Measurements from ENCODE around the gene LRRC3.

Gene LRRC3

DNA sequence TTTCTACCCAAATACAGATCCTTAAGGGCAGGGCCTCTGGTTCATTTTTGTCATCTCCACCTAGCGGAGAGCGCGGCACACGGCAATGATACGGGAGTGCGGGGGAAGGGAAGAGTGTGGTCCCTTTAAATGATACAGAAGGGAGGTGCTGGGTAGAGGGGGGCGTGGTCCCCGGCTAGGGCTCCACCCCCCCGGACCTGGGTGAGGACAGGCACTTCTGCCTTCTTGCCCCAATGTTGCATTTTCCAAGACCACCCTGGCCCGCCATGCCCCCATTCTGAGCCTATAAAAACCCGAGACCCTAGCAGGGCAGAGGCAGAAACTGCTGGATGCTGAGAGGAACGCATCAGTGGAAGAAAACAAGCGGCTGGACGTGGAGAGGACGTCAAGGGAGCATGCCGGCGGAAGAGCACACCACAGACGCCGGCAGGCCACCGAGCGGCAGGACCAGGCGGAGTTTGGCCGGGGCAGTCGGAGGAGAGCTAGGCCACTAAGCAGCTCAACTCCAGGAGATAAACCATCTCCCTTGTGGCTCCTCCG is 30.0 kb downstream of the LRRC3 start:
- H3K4me3 ChIP-seq (ENCODE audit: low read length): no peak overlapping the region
- H3K9ac ChIP-seq (ENCODE audit: low read length): no peak overlapping the region
- H3K27me3 ChIP-seq (ENCODE audit: low read depth, low read length): no peaks in the 10 kb centered on the region
- no peaks in the 10 kb centered on the region for H4K20me1 ChIP-seq (ENCODE audit: insufficient read depth, low read length)
- H2AFZ ChIP-seq (ENCODE audit: low read depth, low read length): no peak overlapping the region
- TF ChIP-seq, protein P1, sequence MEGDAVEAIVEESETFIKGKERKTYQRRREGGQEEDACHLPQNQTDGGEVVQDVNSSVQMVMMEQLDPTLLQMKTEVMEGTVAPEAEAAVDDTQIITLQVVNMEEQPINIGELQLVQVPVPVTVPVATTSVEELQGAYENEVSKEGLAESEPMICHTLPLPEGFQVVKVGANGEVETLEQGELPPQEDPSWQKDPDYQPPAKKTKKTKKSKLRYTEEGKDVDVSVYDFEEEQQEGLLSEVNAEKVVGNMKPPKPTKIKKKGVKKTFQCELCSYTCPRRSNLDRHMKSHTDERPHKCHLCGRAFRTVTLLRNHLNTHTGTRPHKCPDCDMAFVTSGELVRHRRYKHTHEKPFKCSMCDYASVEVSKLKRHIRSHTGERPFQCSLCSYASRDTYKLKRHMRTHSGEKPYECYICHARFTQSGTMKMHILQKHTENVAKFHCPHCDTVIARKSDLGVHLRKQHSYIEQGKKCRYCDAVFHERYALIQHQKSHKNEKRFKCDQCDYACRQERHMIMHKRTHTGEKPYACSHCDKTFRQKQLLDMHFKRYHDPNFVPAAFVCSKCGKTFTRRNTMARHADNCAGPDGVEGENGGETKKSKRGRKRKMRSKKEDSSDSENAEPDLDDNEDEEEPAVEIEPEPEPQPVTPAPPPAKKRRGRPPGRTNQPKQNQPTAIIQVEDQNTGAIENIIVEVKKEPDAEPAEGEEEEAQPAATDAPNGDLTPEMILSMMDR (IDR thresholded peaks at IDR 0.05; ENCODE audit: low read depth, low read length): no peak
- TF ChIP-seq EZH2phosphoT487 (IDR thresholded peaks at IDR 0.05; ENCODE audit: low read depth): no peak
- H3K4me1 ChIP-seq (ENCODE audit: low read length): no peaks in the 10 kb centered on the region
- no peaks in the 10 kb centered on the region for H3K36me3 ChIP-seq (replicated peaks; ENCODE audit: low read depth, low read length)
- no peak overlapping the region for H3K4me2 ChIP-seq (ENCODE audit: low read length)
- no peaks in the 10 kb centered on the region for H3K9me3 ChIP-seq (ENCODE audit: insufficient read depth, low read length)
- no peaks in the 10 kb centered on the region for H3K79me2 ChIP-seq (ENCODE audit: low read length)
- no peak overlapping the region for H3K27ac ChIP-seq (ENCODE audit: low read length)

DNA sequence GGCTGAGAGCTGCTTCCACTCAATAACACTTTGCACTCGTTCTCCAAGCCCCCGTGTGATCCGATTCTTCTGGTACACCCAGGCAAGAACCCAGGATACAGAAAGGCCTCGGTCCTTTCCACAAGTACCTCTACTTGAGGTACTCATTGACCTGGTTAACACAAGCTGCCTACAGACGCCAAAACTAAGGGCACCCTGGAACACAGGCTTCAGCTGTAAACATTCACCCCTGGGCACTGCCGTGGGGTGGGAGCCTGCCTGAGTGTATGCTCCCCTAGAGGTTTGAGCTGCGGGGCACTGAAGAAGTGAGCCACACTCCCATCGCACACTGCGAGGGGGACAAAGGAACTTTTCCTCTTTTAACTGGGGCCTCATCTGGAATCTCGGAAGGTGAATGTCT is 30.5 kb downstream of the LRRC3 start:
- Histone ChIP-seq H3K79me2 (ENCODE audit: low read length) (no peaks in the 10 kb centered on the region), H2AFZ (ENCODE audit: low read depth, low read length) (no peak overlapping the region), H4K20me1 (ENCODE audit: insufficient read depth, low read length) (no peaks in the 10 kb centered on the region), H3K27ac (ENCODE audit: low read length) (no peak overlapping the region), H3K4me1 (ENCODE audit: low read length) (no peaks in the 10 kb centered on the region), H3K9ac (ENCODE audit: low read length) (no peak overlapping the region), H3K36me3 (replicated peaks; ENCODE audit: low read depth, low read length) (no peaks in the 10 kb centered on the region), H3K9me3 (ENCODE audit: insufficient read depth, low read length) (no peaks in the 10 kb centered on the region), H3K4me3 (ENCODE audit: low read length) (no peak overlapping the region), H3K4me2 (ENCODE audit: low read length) (no peak overlapping the region), H3K27me3 (ENCODE audit: low read depth, low read length) (no peaks in the 10 kb centered on the region)
- no peak for TF ChIP-seq EZH2phosphoT487 (IDR thresholded peaks at IDR 0.05; ENCODE audit: low read depth)
- TF ChIP-seq, protein P1 (IDR thresholded peaks at IDR 0.05; ENCODE audit: low read depth, low read length): no peak

DNA sequence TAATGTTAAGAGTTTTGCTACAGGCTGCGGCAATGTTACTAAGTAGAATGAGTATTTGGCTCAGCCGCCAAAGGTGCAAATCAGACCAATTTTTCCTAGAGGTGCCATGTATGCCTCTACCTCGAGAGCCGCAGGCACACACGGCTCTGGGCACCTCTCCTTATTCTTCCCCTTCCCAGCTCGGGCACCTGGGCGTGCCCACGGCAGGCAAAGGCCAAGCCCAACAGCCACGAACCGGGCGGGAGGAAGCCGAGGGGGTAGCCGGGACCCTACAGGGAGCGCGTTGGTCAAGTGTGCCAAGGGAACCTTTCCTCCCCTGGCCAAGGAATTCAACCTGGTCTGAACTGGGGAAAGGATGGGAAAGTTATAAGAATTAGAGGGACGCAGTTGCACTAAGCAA is 31.0 kb downstream of the LRRC3 start:
- Histone ChIP-seq H2AFZ (ENCODE audit: low read depth, low read length) (no peak overlapping the region), H3K4me2 (ENCODE audit: low read length) (no peak overlapping the region), H3K27me3 (ENCODE audit: low read depth, low read length) (no peaks in the 10 kb centered on the region), H3K9ac (ENCODE audit: low read length) (no peak overlapping the region), H4K20me1 (ENCODE audit: insufficient read depth, low read length) (no peaks in the 10 kb centered on the region), H3K9me3 (ENCODE audit: insufficient read depth, low read length) (no peaks in the 10 kb centered on the region), H3K4me1 (ENCODE audit: low read length) (no peaks in the 10 kb centered on the region), H3K79me2 (ENCODE audit: low read length) (no peaks in the 10 kb centered on the region), H3K4me3 (ENCODE audit: low read length) (no peak overlapping the region), H3K27ac (ENCODE audit: low read length) (no peak overlapping the region), H3K36me3 (replicated peaks; ENCODE audit: low read depth, low read length) (no peaks in the 10 kb centered on the region)
- TF ChIP-seq, protein P1 (IDR thresholded peaks at IDR 0.05; ENCODE audit: low read depth, low read length): no peak
- TF ChIP-seq EZH2phosphoT487 (IDR thresholded peaks at IDR 0.05; ENCODE audit: low read depth): no peak

DNA sequence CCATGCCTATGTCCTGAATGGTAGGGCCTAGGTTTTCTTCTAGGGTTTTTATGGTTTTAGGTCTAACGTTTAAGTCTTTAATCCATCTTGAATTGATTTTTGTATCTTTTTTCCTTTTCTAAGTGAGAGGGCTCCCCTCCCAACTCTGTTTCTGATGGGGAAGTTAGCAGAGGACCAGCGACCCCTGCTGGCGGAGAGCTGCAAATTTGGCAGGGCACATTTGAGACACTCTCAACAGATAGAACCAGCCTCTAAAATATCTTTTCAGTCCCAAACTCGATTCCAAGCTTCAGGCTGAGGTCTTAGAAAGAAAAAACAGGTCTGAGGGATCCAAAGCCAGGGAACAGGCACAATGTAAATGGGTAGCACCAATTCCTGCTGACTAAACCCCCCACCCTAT is 32.5 kb downstream of the LRRC3 start:
- no peaks in the 10 kb centered on the region for H3K36me3 ChIP-seq (replicated peaks; ENCODE audit: low read depth, low read length)
- no peaks in the 10 kb centered on the region for H3K4me1 ChIP-seq (ENCODE audit: low read length)
- H3K4me3 ChIP-seq (ENCODE audit: low read length): no peak overlapping the region
- no peak overlapping the region for H3K27ac ChIP-seq (ENCODE audit: low read length)
- no peaks in the 10 kb centered on the region for H3K27me3 ChIP-seq (ENCODE audit: low read depth, low read length)
- no peak overlapping the region for H3K4me2 ChIP-seq (ENCODE audit: low read length)
- no peaks in the 10 kb centered on the region for H4K20me1 ChIP-seq (ENCODE audit: insufficient read depth, low read length)
- H3K9me3 ChIP-seq (ENCODE audit: insufficient read depth, low read length): no peaks in the 10 kb centered on the region
- no peak for TF ChIP-seq EZH2phosphoT487 (IDR thresholded peaks at IDR 0.05; ENCODE audit: low read depth)
- TF ChIP-seq, protein P1 (IDR thresholded peaks at IDR 0.05; ENCODE audit: low read depth, low read length): peak; percentile 60
- no peaks in the 10 kb centered on the region for H3K79me2 ChIP-seq (ENCODE audit: low read length)
- no peak overlapping the region for H3K9ac ChIP-seq (ENCODE audit: low read length)
- H2AFZ ChIP-seq (ENCODE audit: low read depth, low read length): no peak overlapping the region
